HEK293 (cell line): ENCODE results near the gene REG1B.

Source experiments
- BCL11B ChIP-seq: fragments of 450-650 bp; formaldehyde crosslinking; IDR thresholded peaks from 2 replicates; pipeline ENCODE4 v1.5.1; 2016; ENCODE audit warnings: low read depth, missing biosample characterization, missing genetic modification characterization
- KLF1 ChIP-seq: fragments of 450-650 bp; formaldehyde crosslinking; IDR thresholded peaks from 2 replicates; pipeline ENCODE4 v1.5.1; 2016; ENCODE audit warnings: missing biosample characterization, missing genetic modification characterization
- RBAK ChIP-seq: fragments of 450-650 bp; formaldehyde crosslinking; IDR thresholded peaks from 2 replicates; pipeline ENCODE4 v1.5.1; 2016; ENCODE audit warnings: missing biosample characterization, missing genetic modification characterization
- ZNF138 ChIP-seq: fragments of 450-650 bp; formaldehyde crosslinking; IDR thresholded peaks from 2 replicates; pipeline ENCODE4 v1.5.1; 2016; ENCODE audit warnings: missing biosample characterization, missing genetic modification characterization, borderline replicate concordance
- ZNF639 ChIP-seq: fragments of 450-650 bp; formaldehyde crosslinking; IDR thresholded peaks from 2 replicates; pipeline ENCODE4 v1.5.1; 2016; ENCODE audit warnings: missing biosample characterization, missing genetic modification characterization
- ZNF747 ChIP-seq: fragments of 450-650 bp; formaldehyde crosslinking; IDR thresholded peaks from 2 replicates; pipeline ENCODE4 v1.5.1; 2016; ENCODE audit warnings: missing biosample characterization, missing genetic modification characterization
- TF ChIP-seq, protein P1 (sequence below): fragments of 450-650 bp; formaldehyde crosslinking; IDR thresholded peaks from 2 replicates; pipeline ENCODE4 v1.5.1; 2016; ENCODE audit warnings: missing biosample characterization, missing genetic modification characterization

- TF ChIP-seq, protein P1, sequence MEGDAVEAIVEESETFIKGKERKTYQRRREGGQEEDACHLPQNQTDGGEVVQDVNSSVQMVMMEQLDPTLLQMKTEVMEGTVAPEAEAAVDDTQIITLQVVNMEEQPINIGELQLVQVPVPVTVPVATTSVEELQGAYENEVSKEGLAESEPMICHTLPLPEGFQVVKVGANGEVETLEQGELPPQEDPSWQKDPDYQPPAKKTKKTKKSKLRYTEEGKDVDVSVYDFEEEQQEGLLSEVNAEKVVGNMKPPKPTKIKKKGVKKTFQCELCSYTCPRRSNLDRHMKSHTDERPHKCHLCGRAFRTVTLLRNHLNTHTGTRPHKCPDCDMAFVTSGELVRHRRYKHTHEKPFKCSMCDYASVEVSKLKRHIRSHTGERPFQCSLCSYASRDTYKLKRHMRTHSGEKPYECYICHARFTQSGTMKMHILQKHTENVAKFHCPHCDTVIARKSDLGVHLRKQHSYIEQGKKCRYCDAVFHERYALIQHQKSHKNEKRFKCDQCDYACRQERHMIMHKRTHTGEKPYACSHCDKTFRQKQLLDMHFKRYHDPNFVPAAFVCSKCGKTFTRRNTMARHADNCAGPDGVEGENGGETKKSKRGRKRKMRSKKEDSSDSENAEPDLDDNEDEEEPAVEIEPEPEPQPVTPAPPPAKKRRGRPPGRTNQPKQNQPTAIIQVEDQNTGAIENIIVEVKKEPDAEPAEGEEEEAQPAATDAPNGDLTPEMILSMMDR (tag by site-specific recombination) = no peak
- TF ChIP-seq RBAK (tag by site-specific recombination) (no peak), ZNF138 (tag by site-specific recombination) (no peak), BCL11B (no peak), KLF1 (no peak), ZNF747 (tag by site-specific recombination) (no peak), ZNF639 (tag by site-specific recombination) (no peak)
Measured at GRCh38 chr2:79090693-79091092, 2.9 kb upstream of the REG1B start.
